ENCODE results near the gene GALNTL6. TPM values are rescaled to one million over a fixed set of nuclear protein-coding genes. Genes with fewer than 3 reads are reported as not detected.

GALNTL6 gene
- total and polyA plus RNA-seq, 2 donors (not counting 1 experiment from before 2014, with no cell fraction given): 0.99 to 1.1 TPM

GRCh38 chr4:173017802-173018201 is 1204.6 kb downstream of the GALNTL6 start:
- no peaks in the 10 kb centered on the region for H3K4me1 ChIP-seq (ENCODE audit: control insufficient read depth in 2 of 2, insufficient read depth in 2 of 2, low read length in 2 of 2)
- no peak overlapping the region for H3K9ac ChIP-seq (ENCODE audit: low read length)
- no peak overlapping the region for H2AFZ ChIP-seq (ENCODE audit: insufficient read depth, low read depth, low read length, poor library complexity, severe bottlenecking)
- CTCF ChIA-PET: interaction anchor here (0.9 to 1.4 kb wide), 4 partner anchors 16 to 283 kb away, joined by 3 to 8 read pairs (median 4); no protein-coding TSS in a partner anchor
- no peaks in the 10 kb centered on the region for H4K20me1 ChIP-seq (ENCODE audit: control insufficient read depth, insufficient read depth, low read length, poor library complexity, severe bottlenecking)
- H3K9me3 ChIP-seq (ENCODE audit: control extremely low read depth in 1 of 3, control insufficient read depth in 2 of 3, insufficient read depth in 1 of 3, low read length in 2 of 3): peaks cover 0 to 7% (median 0%) of the 10 kb centered on the region in 3 donors
- DNase-seq: no peak
- POLR2A ChIA-PET: no interaction called here
- no peaks in the 10 kb centered on the region for H3K36me3 ChIP-seq (replicated peaks in 1 of 2; ENCODE audit: control extremely low read depth in 1 of 2, control insufficient read depth in 1 of 2, extremely low read depth in 1 of 2, insufficient read depth in 2 of 2, low read length in 1 of 2)
- H3K27ac ChIP-seq (ENCODE audit: low read length in 2 of 2): no peak overlapping the region
- no peaks in the 10 kb centered on the region for H3K9me3 Mint-ChIP-seq (ENCODE audit: insufficient read depth)
- no peaks in the 10 kb centered on the region for H3K4me1 Mint-ChIP-seq
- no peak overlapping the region for H3K27ac Mint-ChIP-seq
- H3K27me3 ChIP-seq (replicated peaks in 1 of 4; ENCODE audit: control extremely low read depth in 1 of 4, control insufficient read depth in 3 of 4, insufficient read depth in 4 of 4, low read length in 3 of 4): peaks cover 0 to 2% (median 0%) of the 10 kb centered on the region in 4 experiments
- intact Hi-C loops (cut with micrococcal nuclease): no loop called here
- no peak overlapping the region for H3K4me2 ChIP-seq (replicated peaks; ENCODE audit: low read depth, low read length, poor library complexity, severe bottlenecking)
- no peak overlapping the region for H3K4me3 ChIP-seq (ENCODE audit: control extremely low read depth in 1 of 5, extremely low read depth in 1 of 5, insufficient read depth in 1 of 5, low read depth in 2 of 5, low read length in 4 of 5)
- H3K4me3 Mint-ChIP-seq: no peak overlapping the region
- ATAC-seq (ENCODE audit: low read depth): no peak
- H3K79me2 ChIP-seq (ENCODE audit: control insufficient read depth, insufficient read depth, low read length): no peaks in the 10 kb centered on the region
- TF ChIP-seq EZH2 (IDR thresholded peaks at IDR 0.05; ENCODE audit: borderline replicate concordance, insufficient read depth, low read depth, low read length, poor library complexity, severe bottlenecking): no peak
- no peak for TF ChIP-seq CTCF (IDR thresholded peaks at IDR 0.05)
- H3K27me3 Mint-ChIP-seq: peaks cover 12% of the 10 kb centered on the region

GRCh38 chr4:173018446-173018845 is 1205.2 kb downstream of the GALNTL6 start:
- H2AFZ ChIP-seq (ENCODE audit: insufficient read depth, low read depth, low read length, poor library complexity, severe bottlenecking): no peak overlapping the region
- no peak for TF ChIP-seq EZH2 (IDR thresholded peaks at IDR 0.05; ENCODE audit: borderline replicate concordance, insufficient read depth, low read depth, low read length, poor library complexity, severe bottlenecking)
- TF ChIP-seq CTCF (IDR thresholded peaks at IDR 0.05): no peak
- no peaks in the 10 kb centered on the region for H3K4me1 Mint-ChIP-seq
- no peak for DNase-seq
- no peaks in the 10 kb centered on the region for H3K9me3 Mint-ChIP-seq (ENCODE audit: insufficient read depth)
- no peak overlapping the region for H3K4me2 ChIP-seq (replicated peaks; ENCODE audit: low read depth, low read length, poor library complexity, severe bottlenecking)
- H3K9me3 ChIP-seq (ENCODE audit: control extremely low read depth in 1 of 3, control insufficient read depth in 2 of 3, insufficient read depth in 1 of 3, low read length in 2 of 3): peaks cover 0 to 7% (median 0%) of the 10 kb centered on the region in 3 donors
- H3K79me2 ChIP-seq (ENCODE audit: control insufficient read depth, insufficient read depth, low read length): no peaks in the 10 kb centered on the region
- ChIA-PET POLR2A (no interaction called here), CTCF (interaction anchor here (1.1 to 1.4 kb wide), 2 partner anchors 15 to 235 kb away, joined by 3 to 5 read pairs; no protein-coding TSS in a partner anchor)
- ATAC-seq (ENCODE audit: low read depth): no peak
- no peak overlapping the region for H3K27ac Mint-ChIP-seq
- H3K4me1 ChIP-seq (ENCODE audit: control insufficient read depth in 2 of 2, insufficient read depth in 2 of 2, low read length in 2 of 2): no peaks in the 10 kb centered on the region
- WGBS (ENCODE audit: insufficient coverage): 100% methylated on average over 2 of the region's 3 CpGs
- H3K27me3 ChIP-seq (replicated peaks in 1 of 4; ENCODE audit: control extremely low read depth in 1 of 4, control insufficient read depth in 3 of 4, insufficient read depth in 4 of 4, low read length in 3 of 4): peaks cover 0 to 2% (median 0%) of the 10 kb centered on the region in 4 experiments
- no peaks in the 10 kb centered on the region for H3K36me3 ChIP-seq (replicated peaks in 1 of 2; ENCODE audit: control extremely low read depth in 1 of 2, control insufficient read depth in 1 of 2, extremely low read depth in 1 of 2, insufficient read depth in 2 of 2, low read length in 1 of 2)
- peaks cover 12% of the 10 kb centered on the region for H3K27me3 Mint-ChIP-seq
- no peak overlapping the region for H3K27ac ChIP-seq (ENCODE audit: low read length in 2 of 2)
- H3K4me3 ChIP-seq (ENCODE audit: control extremely low read depth in 1 of 5, extremely low read depth in 1 of 5, insufficient read depth in 1 of 5, low read depth in 2 of 5, low read length in 4 of 5): no peak overlapping the region
- no peaks in the 10 kb centered on the region for H4K20me1 ChIP-seq (ENCODE audit: control insufficient read depth, insufficient read depth, low read length, poor library complexity, severe bottlenecking)
- H3K9ac ChIP-seq (ENCODE audit: low read length): no peak overlapping the region
- H3K4me3 Mint-ChIP-seq: no peak overlapping the region
- intact Hi-C loops (cut with micrococcal nuclease): no loop called here
